Measurements from ENCODE around the gene HSD17B12.

HSD17B12 gene

GRCh38 chr11:43748095-43748494 lies 67.6 kb downstream of the HSD17B12 start:
- H3F3A ChIP-seq (ENCODE audit: insufficient read depth, low read length), result no peaks in the 10 kb centered on the region
- peaks cover 16% of the 10 kb centered on the region for H3K36me3 ChIP-seq (ENCODE audit: insufficient read depth, low read length)
- H3K9me3 ChIP-seq (ENCODE audit: low read length), result peaks cover 3% of the 10 kb centered on the region; the same call in 1 of the 2 replicates
- no peak overlapping the region for H3K4me3 ChIP-seq (ENCODE audit: low read depth, low read length, poor library complexity, severe bottlenecking)
- no peak overlapping the region for H3K27ac ChIP-seq (ENCODE audit: low read depth, low read length, poor library complexity, severe bottlenecking)
- H3K9ac ChIP-seq (ENCODE audit: low read length), result no peak overlapping the region
- H3K9me2 ChIP-seq (ENCODE audit: low read depth, low read length), result no peaks in the 10 kb centered on the region
- no peak overlapping the region for H3K4me2 ChIP-seq (ENCODE audit: low read length)
- no peaks in the 10 kb centered on the region for H3K4me1 ChIP-seq (ENCODE audit: insufficient read depth, low read length, severe bottlenecking)
- no peaks in the 10 kb centered on the region for H3K27me3 ChIP-seq (ENCODE audit: insufficient read depth, low read length)
- TF ChIP-seq EZH2 (IDR thresholded peaks at IDR 0.05; ENCODE audit: borderline replicate concordance, low read length), result no peak
- no peak for TF ChIP-seq CTCF (IDR thresholded peaks at IDR 0.05; ENCODE audit: low read length)
- H3K79me2 ChIP-seq (ENCODE audit: insufficient read depth, low read length), result 0 out of 2 replicates have a peak, but pooled peaks cover 3% of the 10 kb centered on the region
- H2AFZ ChIP-seq (ENCODE audit: low read length), result no peak overlapping the region
- H4K20me1 ChIP-seq (ENCODE audit: insufficient read depth, low read length), result no peaks in the 10 kb centered on the region

GRCh38 chr11:43751726-43752125 lies 71.2 kb downstream of the HSD17B12 start:
- H3K4me3 ChIP-seq (ENCODE audit: low read depth, low read length, poor library complexity, severe bottlenecking), result no peak overlapping the region
- no peak overlapping the region for H3K9ac ChIP-seq (ENCODE audit: low read length)
- no peaks in the 10 kb centered on the region for H4K20me1 ChIP-seq (ENCODE audit: insufficient read depth, low read length)
- no peak overlapping the region for H2AFZ ChIP-seq (ENCODE audit: low read length)
- no peaks in the 10 kb centered on the region; the same call in 1 of the 2 replicates for H3K9me3 ChIP-seq (ENCODE audit: low read length)
- no peak overlapping the region for H3K27ac ChIP-seq (ENCODE audit: low read depth, low read length, poor library complexity, severe bottlenecking)
- H3F3A ChIP-seq (ENCODE audit: insufficient read depth, low read length), result no peaks in the 10 kb centered on the region
- H3K27me3 ChIP-seq (ENCODE audit: insufficient read depth, low read length), result no peaks in the 10 kb centered on the region
- H3K4me1 ChIP-seq (ENCODE audit: insufficient read depth, low read length, severe bottlenecking), result no peaks in the 10 kb centered on the region
- TF ChIP-seq CTCF (IDR thresholded peaks at IDR 0.05; ENCODE audit: low read length), result no peak
- no peak for TF ChIP-seq EZH2 (IDR thresholded peaks at IDR 0.05; ENCODE audit: borderline replicate concordance, low read length)
- H3K9me2 ChIP-seq (ENCODE audit: low read depth, low read length), result no peaks in the 10 kb centered on the region
- 0 out of 2 replicates have a peak, but pooled peaks cover 3% of the 10 kb centered on the region for H3K79me2 ChIP-seq (ENCODE audit: insufficient read depth, low read length)
- H3K4me2 ChIP-seq (ENCODE audit: low read length), result no peak overlapping the region
- peaks cover 35% of the 10 kb centered on the region for H3K36me3 ChIP-seq (ENCODE audit: insufficient read depth, low read length)

GRCh38 chr11:43756575-43756974 lies 76.0 kb downstream of the HSD17B12 start:
- Histone ChIP-seq H3K4me1 (ENCODE audit: insufficient read depth, low read length, severe bottlenecking) (no peaks in the 10 kb centered on the region), H3F3A (ENCODE audit: insufficient read depth, low read length) (no peaks in the 10 kb centered on the region), H4K20me1 (ENCODE audit: insufficient read depth, low read length) (no peaks in the 10 kb centered on the region), H3K79me2 (ENCODE audit: insufficient read depth, low read length) (no peaks in the 10 kb centered on the region), H3K27ac (ENCODE audit: low read depth, low read length, poor library complexity, severe bottlenecking) (no peak overlapping the region), H3K9me2 (ENCODE audit: low read depth, low read length) (no peaks in the 10 kb centered on the region), H2AFZ (ENCODE audit: low read length) (no peak overlapping the region), H3K4me2 (ENCODE audit: low read length) (no peak overlapping the region), H3K9me3 (ENCODE audit: low read length) (no peaks in the 10 kb centered on the region), H3K27me3 (ENCODE audit: insufficient read depth, low read length) (no peaks in the 10 kb centered on the region), H3K9ac (ENCODE audit: low read length) (no peak overlapping the region), H3K36me3 (ENCODE audit: insufficient read depth, low read length) (peaks cover 53% of the 10 kb centered on the region), H3K4me3 (ENCODE audit: low read depth, low read length, poor library complexity, severe bottlenecking) (no peak overlapping the region)
- TF ChIP-seq EZH2 (IDR thresholded peaks at IDR 0.05; ENCODE audit: borderline replicate concordance, low read length) (no peak), CTCF (IDR thresholded peaks at IDR 0.05; ENCODE audit: low read length) (no peak)

All from OCI-LY1 (cell line).